Endothelial cell of coronary artery (primary cell): ENCODE measurements around the gene HDGFL3. TPM values are rescaled to one million over a fixed set of nuclear protein-coding genes. Genes with fewer than 3 reads are reported as not detected.

ENCODE experiments used
- total RNA-seq: library from RNA; depleted of rRNA; stranded (reverse); fragments of >200 nt; gene quantifications from 2 replicates; pipeline ENCODE4 v1.2.3, GENCODE V29; 2014

Gene HDGFL3
- 54.1 and 65.2 TPM in 2 replicates for total RNA-seq

GRCh38 chr15:83207660-83208366, at the start of gene HDGFL3:
HDGFL3 (minus strand) TSS chr15:83207823; CDS start chr15:83207414, 409 bp downstream.

GRCh38 chr15:83106994-83107840, 100.4 kb downstream of the HDGFL3 start, which contains the start of gene TM6SF1:
TM6SF1 (plus strand) TSS chr15:83107645; CDS start chr15:83107681, 36 bp downstream.

Other genes starting within 250 kb of the HDGFL3 start
- gene RAMAC, start 221.6 kb downstream of the HDGFL3 start, total RNA-seq, result 26.8 and 27.0 TPM in 2 replicates
- gene C15orf40, start 196.2 kb downstream of the HDGFL3 start, total RNA-seq, result 11.1 and 17.5 TPM in 2 replicates
- 80.5 and 93.6 TPM in 2 replicates for gene BTBD1, start 140.6 kb downstream of the HDGFL3 start, total RNA-seq
- gene TM6SF1, start 100.2 kb downstream of the HDGFL3 start, total RNA-seq, result 31.8 and 44.3 TPM in 2 replicates
- gene BNC1, start 76.8 kb upstream of the HDGFL3 start, total RNA-seq, result 10.3 and 17.0 TPM in 2 replicates
- gene SH3GL3, start 239.5 kb upstream of the HDGFL3 start, total RNA-seq, result under 0.01 TPM in 1 of 2 replicates, not detected in the other